ENCODE data around the gene IL21R.

DNA sequence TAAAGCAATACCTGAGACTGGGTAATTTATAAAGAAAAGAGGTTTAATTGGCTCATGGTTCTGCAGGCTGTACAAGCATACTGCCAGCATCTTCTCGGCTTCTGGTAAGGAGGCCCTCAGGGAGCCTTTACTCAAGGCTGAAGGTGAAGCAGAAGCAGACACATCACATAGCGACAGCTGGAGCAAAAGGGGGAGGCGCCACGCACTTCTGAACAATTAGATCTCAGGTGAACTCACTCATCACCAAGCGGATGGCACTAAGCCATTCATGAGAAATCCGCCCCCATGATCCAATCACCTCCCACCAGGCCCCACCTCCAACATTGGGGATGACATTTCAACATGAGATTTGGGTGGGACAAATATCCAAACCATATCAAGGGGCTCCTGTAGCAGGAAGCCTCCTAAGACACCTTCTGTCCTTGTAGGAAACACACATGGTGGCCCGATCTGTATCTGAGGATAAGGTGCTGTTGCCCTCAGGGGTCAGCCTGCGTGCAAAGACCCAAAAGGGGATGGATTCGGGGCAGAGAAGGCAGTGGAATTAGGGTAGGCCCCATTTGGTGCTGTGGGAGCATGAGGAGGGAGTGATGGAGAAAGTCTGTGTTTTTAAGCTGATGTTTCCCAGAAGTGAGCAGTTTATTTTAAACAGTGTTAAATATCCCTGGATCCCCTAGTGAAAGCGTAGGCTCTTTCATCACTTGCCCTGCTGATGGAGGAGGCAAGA is 23.0 kb downstream of the IL21R start:
- TF ChIP-seq, protein P1, sequence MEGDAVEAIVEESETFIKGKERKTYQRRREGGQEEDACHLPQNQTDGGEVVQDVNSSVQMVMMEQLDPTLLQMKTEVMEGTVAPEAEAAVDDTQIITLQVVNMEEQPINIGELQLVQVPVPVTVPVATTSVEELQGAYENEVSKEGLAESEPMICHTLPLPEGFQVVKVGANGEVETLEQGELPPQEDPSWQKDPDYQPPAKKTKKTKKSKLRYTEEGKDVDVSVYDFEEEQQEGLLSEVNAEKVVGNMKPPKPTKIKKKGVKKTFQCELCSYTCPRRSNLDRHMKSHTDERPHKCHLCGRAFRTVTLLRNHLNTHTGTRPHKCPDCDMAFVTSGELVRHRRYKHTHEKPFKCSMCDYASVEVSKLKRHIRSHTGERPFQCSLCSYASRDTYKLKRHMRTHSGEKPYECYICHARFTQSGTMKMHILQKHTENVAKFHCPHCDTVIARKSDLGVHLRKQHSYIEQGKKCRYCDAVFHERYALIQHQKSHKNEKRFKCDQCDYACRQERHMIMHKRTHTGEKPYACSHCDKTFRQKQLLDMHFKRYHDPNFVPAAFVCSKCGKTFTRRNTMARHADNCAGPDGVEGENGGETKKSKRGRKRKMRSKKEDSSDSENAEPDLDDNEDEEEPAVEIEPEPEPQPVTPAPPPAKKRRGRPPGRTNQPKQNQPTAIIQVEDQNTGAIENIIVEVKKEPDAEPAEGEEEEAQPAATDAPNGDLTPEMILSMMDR (IDR thresholded peaks at IDR 0.05): no peak
- no peak for TF ChIP-seq POLR2A (IDR thresholded peaks at IDR 0.05)

Data from lower leg skin (tissue), 3 donors.